CD4-positive, alpha-beta T cell treated with Interferon alpha-2 for 1 hour (primary cell): ENCODE results near the gene AKAP13.

ENCODE experiments used
- DNase-seq, 2 donors: peaks; one replicate each; pipeline ENCODE4 v3.0.0-alpha.2; 2020 to 2022

AKAP13 gene

DNA sequence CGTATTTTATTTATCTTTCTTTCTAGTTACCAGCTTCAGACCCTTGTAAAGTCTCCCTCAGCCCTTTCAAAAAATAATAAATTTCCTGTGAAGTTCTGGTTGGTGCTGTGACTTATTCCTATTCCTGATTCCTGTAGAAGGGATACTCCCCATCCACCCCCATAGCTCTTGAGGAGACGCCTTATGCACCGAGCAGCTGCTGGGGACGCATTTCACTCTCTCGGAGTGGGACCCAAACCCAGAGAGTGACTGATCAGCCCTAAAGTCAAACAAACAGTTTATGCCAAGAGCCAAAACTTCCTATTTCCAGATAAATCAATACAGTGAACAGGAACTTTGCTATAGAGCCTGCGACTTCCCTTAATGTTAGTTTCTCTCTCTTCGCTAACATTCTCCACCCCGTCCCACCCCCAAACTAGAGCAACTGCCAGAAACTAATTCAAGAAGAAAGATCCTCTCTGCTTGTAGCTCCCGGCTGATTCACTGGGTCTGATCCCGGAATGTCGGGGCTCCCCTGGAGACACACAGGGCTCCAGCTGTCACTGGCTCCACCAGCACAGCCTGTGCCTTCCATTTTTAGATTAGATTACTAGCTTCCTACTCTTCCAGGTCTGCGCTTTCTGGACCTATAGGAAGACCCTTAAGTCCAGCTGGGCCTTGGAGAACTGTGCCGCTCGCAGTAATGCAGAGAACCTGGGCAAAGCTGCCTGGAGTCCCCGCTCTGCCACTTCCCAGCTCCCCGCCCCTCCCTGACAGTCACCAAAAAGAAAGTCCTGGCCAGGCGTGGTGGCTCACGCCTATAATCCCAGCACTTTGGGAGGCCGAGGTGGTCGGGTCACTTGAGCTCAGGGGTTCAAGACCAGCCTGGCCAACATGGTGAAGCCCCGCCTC lies 369.1 kb downstream of the AKAP13 start:
- DNase-seq = no peak

DNA sequence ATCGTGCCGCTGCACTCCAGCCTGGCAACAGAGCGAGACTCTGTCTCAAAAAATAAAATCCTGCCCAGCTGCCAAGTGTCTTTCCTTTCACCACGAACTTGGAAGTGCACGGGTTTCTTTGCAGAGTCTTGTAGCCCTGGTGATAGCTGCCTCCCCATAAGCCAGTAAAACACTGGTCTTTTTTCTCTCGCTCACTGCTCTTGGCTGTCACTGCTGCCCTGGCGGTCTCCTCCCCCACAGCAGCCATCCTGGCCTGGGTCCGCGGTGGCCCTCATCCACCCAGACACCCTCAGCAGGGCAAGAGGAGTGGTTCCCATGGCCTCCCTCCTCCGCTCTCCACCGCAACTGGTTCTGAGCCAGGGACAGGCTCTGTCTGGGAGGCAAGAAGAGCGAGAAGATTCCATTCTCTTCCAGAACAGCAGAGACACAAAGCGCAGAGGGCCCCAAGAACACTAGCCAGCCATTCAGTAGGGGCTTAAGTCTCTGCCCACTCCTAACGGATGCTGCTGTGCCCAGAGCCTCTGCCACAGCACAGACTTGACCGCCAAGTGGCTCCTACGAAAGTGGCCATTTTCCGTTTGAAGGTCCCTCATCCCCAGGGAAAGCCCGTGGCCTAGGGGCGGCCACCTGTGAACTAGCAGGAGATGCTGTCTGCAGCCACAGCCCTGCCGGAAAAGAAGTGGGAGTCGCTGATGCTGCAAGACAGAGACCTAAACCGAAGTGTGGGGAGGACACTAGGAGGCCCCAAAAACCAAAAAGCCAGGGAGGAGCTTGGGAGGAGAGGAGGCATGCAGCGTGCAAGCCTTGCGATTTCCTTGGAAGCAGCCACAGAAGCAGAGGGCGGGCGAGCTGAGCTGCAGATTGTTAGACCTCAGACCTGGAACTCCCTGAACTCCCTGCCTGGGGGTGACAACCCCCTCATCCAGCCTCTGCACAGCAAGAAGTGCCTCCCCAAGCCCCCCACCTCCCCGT lies 370.2 kb downstream of the AKAP13 start:
- no peak for DNase-seq

DNA sequence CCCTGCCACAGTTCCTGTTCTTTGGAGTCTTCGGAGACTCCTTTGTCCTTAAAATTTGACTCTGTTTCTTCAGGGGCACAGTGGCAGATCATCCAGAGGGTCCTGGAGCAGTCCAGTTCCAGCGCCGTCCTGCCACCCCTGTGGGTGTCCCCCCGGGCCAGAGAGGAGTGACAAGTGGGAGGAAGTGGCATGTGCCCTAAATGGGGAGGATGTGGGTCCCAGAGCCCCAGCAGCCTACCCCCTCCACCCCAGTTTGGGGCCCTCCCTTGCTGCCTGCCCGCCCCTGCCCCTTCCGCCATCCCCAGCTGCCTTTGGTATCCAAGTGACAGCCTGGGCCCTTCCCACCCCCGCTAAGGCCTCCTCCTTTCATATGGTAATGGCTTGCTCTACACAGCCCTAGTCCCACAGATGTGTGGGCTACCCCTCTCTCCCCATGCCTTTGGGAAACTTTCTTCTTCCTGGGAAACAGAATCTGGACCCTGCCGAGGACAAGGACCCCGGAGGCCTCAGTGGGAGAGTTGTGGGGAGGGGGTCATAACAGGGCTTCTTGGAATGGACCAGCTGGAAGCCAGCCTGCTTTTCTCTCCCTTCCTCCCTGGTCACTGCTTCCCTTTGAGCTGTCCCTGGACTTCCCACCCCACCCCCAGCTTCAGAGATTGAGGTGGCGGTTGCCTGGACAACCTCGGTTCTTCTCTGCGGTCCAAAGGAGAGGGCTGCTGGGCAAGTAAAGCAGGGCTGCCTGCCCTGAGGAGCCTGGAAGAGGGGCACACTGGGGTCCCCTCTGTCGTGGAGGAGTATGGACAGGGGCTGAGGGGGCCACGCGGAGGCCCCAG lies 371.1 kb downstream of the AKAP13 start:
- DNase-seq = no peak

DNA sequence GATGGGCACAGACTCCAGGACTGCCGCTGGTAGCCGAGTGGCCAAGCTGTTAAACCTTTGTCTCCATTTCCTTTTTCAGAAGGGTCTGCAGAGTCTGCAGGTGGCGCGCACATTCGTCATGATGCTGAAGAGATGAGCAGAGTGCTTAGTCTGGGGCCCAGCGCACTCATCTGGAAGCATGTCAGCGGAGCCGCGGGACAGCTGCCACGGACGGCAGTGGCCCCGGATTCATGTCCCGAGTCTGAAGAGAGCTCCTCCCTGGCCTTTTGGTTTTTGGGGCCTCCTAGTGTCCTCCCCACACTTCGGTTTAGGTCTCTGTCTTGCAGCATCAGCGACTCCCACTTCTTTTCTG lies 371.7 kb downstream of the AKAP13 start:
- DNase-seq = no peak

DNA sequence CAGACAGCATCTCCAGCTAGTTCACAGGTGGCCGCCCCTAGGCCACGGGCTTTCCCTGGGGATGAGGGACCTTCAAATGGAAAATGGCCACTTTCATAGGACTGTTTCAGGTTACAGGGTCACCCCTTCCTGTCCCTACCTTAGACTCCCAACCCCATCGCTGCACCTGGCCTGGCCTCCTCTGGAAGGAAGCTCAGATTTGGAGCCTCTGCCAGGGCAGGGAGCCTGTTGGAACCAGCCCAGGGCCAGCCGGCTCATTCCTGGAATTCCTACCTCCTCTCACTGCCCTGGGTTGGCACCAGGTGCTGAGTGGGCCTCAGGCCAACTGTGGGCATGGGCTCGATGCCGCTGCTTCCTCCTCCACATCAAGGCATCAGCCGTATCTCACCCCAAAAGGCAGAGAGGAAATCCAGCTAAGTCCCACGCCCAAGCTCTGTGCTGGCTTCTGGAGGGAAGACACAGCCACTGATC lies 372.1 kb downstream of the AKAP13 start:
- no peak for DNase-seq

DNA sequence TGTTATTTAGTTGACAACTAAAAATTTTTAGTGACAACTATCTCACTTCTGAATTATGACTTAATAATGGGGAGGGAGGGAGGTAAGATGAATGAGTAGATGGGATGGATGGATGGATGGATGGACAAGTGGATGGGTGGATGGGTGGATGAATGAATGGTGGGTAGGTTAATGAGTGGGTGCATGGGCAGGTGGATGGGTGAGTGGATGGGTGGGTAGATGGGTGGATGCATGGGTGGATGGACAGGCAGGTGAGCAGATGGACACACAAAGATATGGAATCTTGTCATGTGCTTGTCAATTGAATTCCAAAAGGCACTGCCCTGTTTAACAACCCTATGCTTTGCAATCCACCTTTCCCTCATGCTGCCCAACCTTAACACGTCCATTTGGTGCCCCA lies 372.9 kb downstream of the AKAP13 start:
- DNase-seq = no peak

DNA sequence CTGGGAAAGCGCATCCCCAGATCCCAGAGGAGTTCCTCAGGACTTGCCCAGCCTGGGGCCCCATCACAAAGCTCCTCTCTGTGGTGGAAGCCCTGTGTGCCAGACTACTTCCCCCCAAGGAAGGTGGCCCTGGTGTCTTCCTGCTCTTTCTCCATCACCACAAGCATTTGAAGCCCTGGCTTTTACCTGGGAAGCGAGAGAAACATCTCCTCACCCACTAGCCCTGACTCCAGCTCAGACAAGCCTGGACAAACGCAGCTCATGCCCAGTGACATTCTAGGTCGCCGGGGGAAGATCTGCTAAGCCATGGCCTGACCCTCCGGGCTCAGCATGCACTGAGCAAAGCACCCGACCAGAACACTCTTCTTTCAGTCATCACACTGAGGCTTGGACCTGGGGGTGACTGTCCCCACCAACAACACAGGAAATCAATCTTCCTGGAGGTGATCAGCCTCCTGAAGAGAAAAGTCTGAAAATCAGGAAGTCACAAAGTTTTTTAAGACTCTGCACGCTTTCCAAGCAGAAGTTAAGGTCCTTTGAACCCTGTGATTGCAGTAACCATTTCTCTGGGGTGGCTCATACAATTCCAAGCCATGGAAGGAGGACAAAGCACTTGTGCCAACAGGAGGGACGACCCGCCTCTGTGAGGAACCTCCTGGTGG lies 373.5 kb downstream of the AKAP13 start:
- no peak for DNase-seq

DNA sequence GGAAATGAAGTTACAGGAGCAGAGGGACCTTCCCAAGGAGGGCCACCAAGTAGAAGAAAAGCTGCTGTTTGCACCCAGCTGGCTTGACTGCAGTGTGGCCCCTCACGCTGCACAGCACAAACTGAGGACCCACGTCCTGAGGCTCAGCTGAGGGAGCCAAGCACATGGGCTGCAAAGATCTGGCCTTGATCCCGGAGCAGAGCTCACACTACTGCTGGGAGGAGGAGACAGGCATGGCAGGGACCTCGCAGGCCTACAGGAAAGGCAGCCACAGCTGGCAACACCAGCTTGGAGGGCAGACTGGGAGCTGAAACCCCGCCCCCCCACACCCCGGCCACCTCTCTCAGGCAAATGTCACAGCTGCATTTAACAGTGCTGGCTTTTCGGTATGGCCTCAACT lies 374.6 kb downstream of the AKAP13 start:
- no peak for DNase-seq

DNA sequence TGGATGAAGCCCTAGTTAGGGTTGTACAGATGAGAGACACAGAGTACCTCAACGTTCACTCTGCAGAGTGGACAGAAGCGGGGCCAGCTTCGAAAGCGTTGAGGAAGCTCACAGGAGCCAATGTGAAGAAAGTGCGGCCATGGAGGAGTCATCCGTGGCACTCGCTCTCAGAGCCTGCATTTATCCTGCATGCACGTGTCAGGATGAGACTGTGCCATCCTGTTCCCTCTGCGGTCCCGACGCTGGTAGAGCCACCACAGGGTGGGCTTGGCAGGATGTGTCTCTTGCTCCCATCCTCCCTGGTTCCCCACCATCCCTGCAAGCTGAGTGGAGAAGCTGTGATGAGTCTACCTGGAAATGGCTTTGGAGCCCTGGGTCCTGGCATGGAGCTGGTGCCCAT lies 375.1 kb downstream of the AKAP13 start:
- DNase-seq = no peak

DNA sequence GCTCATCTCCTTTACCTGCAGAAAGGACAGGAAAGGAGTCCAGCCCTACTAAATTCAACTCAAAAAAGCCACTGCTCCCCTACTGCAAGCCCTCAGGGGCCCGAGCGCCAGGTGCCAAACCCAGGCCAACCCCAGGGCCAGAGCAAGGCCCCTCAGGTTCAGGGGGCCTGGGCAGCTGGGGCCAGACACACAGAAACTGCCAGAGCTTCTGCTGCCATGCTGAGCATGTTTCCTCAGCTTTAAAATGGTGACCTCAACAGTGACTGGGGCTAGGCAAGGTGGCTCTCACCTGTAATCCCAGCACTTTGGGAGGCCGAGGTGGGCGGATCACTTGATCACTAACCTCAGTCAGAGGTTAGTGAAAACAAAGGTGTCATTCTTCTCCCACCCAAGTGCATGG lies 375.5 kb downstream of the AKAP13 start:
- DNase-seq = no peak

DNA sequence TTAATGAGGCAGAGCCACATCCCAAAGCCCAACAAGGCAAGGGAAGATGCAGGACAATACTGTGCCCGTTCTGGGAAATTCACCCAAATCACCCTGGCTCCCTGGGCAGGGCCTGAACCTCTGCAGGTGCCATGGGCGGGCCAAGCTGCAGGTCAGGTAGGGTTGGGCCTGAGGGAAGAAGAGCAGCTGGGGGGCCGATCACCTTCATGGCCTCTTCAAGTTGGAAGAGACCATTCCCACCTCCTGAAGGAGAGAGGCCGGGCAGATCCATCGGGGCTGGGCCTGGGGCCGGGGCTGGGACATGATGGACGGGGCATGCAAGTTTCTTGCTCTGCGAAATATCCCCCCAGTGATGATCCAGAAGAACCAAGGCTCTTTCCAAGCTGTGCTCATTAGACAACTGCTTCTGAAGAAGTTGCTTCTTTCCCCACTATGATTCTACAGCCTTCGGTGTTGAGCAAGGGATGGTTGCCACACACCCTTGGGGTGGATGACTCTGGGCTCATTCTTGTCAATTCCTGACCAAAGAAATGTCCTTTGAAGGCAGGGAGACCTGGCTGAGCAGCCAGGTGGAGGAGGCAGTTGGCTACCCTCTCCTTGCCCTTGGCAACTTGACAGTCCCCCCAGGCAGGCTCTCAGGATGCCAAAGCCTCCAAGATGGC lies 376.1 kb downstream of the AKAP13 start:
- no peak for DNase-seq

DNA sequence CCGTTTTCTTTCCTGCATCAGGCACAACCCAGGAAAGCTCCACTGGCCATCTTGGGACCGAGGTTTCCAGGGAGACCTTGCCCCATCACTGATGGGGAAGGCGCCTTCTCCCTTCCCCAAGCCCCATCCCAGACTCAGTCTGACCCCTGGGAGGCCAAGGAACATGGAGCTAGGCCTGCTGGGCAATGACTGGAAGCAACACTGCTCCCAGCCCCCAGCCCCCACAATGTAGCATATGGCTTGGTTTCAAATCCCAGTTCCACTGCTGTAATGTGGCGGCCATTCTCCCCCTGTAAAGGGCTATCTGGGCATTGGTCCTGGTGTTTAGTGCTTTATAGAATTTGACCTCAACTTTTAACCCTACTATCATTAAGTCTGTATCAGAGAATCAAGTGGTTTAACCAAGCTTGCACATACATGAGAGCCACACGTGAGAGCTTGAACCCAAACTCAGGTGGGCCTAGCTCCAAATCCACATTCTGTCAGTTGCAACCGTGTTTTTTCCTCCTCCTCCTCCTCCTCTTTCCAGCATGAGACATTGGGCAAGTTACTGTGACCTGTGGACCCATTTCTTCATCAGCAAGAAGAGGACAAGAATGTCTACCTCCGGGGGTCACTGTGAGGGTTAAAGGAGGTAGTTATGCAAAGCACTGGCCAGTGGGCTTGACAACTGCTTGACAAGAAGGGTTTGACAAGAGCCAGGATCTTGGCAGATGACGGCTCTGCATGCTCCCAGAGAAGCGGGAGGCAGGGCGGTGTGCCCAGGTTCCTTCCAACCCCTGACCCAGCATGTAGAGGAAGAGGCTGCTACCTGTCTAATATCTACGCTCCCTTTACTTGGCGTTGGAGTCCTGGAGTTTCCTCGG lies 376.9 kb downstream of the AKAP13 start:
- no peak for DNase-seq

DNA sequence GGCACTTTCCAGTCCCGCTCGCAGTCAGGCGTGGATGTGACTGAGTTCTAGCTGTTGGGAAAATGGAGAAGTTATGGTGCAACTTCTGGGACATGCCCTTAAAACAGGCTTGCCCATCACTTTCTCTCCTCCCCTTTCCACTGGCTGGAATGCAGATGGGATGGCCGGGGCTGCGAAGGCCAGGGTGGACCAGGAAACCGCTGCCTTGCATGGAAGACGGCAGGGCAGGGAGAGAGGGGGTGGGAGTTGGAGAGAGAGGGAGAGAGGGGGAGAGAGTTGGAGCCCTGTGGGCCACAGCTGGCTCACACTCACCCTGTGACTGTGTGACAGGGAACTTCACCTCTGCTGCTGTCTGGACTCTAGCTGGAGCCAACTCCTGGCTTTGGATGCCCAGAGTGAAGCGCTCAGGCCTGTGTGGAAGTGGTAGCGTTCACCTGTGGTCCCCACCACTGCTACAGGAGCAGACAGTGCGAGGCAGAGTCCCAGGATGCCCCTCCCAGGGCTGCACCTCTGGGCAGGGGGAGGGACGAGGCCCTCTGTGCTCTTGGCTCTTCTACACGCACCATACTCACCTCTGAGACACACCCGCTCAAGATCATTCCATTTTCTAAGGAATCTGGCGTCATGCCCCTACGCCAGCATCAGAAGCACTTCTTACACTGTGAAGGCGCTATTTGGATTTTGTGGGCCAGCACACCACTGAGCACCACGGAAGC lies 377.7 kb downstream of the AKAP13 start:
- no peak for DNase-seq

DNA sequence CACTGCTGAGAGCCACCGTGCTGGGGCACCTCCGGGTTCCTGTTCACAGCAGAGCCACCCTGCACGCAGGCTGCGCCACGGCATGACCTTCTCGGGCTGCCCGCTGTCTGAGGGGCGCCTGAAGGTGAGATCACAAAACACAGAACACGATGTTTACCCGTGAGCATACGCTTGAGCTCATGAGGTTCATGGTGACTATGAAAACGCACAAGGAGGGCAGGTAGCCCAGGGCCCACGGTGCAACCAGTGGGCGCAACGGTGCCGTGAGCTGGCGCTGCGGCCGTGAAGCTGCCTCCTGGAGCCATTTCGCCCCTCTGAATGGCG lies 378.2 kb downstream of the AKAP13 start:
- DNase-seq = no peak

DNA sequence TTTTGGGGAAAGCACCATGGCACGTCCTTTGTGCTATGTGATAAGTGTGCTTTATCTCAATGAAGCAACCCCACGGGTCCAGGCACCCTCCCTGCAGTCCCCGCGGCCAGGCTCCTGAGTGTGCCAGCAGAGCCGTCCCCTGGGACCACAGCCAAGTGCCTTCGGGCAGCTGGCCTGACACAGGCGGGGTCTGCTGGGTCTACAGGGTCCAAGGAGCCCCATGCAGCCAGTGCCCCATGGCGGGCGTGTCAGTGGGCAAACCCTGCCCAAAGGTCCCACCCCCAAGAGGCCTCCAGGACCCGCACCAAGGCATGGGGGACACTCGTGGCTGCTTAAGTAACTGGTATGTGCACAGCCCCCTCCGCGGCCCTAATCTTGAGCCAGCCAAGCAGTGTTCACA lies 379.0 kb downstream of the AKAP13 start:
- no peak for DNase-seq

DNA sequence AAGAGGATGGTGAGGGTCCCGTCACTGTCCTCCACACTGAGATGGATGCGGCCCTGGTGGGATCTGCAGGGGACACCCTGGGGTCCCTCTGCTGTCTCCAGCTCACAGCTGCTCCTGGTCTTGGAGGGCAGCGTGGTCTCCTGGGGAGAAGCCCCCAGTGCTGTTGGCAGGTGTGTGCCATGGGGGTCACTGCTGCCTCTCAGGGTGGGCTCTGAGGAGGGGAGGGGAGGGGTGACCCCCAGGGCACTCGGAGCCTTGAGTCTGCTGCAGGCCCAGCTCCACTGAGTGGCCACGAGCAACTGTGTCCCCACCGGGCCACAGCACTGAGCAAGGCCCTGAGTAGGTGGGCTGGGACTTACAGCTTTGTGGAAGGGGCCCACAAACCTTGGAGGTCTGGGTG lies 379.6 kb downstream of the AKAP13 start:
- DNase-seq = no peak

DNA sequence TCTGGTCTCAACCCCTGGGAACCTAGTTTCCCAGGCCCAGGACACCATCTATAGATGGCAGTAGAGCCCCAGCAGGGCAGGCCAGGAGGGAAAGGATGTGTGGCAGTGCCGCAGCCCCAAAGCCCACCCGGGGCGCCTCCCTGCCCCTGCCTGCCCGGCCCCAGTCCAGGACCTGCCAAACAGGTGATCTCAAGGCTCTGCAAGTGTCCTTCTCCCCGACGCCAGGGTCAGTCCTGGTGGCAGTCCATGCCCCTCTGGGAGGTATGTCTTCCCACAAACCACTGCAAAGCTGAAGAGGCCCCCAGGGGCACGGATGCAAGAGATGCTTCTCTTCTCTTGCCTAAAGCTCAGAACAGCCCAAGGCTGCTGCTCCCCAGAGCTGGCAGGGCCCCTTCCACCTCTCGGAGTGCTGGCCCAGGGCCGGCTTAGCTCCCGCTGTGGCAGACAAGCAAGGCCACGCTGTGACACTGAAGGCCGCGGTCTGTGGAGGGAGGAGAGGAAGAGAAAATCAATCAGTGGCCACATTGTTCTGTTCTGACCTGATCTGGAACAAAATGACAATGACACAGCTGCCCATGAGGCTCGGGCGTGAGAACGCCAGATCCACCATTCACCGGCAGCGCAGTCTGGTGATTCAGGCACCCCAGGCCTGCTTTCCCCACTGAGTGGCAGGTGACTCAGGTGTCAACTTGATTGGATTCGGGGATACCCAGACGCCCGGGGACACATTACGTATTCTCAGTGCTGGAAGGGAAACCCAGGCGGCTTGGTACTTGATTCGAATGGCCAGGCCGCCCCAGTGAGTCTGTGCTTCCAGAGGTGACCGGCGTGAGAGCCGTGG lies 380.3 kb downstream of the AKAP13 start:
- DNase-seq = no peak

DNA sequence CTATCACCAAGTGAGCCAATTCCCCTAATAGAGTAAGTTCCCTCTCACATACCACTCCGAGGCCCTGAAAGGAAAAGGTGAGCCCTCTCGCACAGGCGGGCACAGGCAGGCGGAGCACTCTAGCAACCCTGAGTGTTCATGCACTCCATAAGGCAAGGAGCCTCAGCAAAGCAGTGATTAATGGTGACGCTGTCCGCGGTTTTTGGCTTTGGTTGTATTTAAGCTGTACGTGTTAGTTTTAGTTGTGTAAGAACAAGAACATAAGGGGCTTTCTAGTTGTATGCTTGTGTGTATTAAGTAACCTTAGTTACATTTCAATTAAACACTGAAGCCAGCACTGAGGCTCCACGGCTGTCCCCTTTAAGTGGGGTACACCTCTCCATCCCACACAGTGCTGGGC lies 381.2 kb downstream of the AKAP13 start:
- DNase-seq = no peak

DNA sequence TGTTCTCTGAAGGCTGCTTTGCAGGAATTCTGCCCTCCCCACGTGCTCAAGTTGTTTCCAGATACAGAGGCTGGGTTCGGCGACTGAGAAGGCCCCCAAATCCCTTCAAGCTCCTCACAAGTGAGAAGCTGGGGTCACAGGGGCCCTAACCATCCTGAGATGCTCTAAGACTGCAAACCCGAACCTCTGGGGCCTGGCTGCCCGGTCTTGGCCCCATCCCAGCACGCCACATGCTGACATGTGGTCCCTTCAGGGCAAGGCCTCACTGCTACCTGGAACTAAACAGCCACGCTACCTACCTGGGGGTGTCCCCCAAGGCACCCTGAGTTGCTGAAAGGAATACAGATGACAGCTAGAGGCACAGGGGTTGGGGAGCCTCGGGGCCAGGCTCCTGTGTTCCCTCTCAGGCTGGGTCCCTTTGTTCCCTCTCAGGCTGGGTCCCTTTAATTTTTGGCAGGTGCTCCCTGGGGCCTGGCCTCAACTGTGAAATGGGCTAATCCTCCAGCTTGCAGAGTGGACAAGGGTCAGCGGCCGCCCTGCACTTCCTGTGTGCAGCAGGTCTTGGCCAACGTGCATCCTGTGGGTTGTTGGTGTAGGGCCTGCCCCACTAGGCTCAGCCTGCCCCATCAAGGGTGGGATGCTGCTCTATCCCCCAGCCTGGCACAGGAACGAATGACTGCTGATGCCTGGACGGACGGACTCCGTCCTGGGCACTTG lies 381.8 kb downstream of the AKAP13 start:
- DNase-seq = no peak
